Measurements from ENCODE around the gene CUBN. TPM values are rescaled to one million over a fixed set of nuclear protein-coding genes. Genes with fewer than 3 reads are reported as not detected.

Gene CUBN
- total RNA-seq, 1 experiment from 2014 or later, result 1.3 TPM

DNA sequence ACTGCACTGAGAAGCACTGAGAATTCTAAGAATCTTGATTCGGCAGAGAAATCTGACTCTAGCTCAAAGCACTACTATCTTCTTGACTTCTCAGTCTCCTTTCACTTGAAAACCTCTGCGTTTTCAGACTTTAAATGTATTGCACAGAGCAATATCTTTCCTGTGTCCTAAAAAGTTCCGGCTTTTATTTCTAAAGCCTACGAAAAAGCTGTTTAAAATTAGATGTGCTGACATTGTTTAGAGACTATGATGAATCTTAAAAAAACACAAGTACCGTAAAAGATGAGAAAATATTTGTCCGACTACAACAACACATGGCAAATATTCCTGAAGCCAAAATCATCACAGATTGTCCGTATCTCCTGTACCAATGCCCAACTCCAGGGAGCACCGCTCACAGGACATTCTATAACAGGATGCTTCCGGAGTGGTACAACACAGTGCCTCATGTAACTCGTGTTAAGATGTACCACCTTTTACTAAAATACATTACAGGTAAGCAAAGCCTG is 136.9 kb downstream of the CUBN start:
- no peak for DNase-seq (ENCODE audit: low read depth)

- DNase-seq (ENCODE audit: low read depth), result no peak
Measured at GRCh38 chr10:16991011-16991410, 138.6 kb downstream of the CUBN start.

DNA sequence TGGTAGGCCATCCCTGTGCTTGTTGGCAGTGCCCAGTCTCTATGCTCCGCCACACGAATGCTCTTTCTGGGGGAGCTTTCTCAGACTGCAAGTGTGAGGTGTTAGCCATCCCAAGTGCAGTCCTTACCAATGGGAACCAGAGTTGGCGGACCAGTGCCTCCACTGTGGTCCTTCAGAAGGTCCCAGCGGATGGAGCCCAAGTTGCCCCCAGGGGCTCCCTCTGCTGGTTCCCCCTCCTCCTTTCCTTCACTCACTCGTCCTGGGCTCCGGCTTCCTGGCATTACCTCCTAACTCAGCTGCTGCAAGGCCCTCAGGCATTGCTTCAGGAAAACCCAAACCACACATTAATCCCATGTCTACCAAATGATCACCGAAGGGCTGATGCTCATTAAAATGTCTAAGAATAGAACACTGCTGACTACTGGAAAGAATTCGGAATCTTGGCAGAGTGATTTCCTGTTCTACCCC is 139.8 kb downstream of the CUBN start:
- peak; percentile 35 for DNase-seq (ENCODE audit: low read depth)

- no peak for DNase-seq (ENCODE audit: low read depth)
Measured at GRCh38 chr10:16988900-16989299, 140.7 kb downstream of the CUBN start.

DNA sequence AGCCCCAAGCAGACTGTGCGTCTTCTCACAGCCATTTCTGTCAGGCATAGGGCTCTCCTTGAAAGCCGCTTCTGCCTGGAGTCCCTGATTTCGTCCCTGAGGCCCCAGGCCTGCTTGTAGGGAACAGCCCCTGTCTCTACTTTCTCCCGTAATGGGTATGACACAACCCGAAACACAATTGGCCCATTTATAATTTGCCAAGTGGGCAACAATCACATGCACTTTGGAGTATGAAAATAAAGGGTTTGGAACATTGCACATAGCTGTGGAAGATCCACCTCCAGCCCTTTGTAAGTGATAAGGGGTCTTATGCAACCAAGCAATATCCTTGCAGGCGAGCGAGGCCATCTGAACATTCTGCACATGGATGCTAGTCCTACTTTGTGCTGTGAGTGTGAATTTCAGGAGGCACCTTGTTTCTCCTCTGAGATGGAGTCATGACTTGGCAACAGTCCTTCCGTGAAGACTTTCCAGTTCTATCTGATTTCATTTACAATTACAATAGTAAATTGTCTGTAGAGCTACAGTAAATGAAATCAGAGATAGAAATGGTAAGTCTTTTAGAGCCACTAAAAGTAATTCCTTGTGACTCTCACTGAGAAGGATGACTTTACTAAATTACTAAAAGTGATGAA is 141.5 kb downstream of the CUBN start:
- no peak for DNase-seq (ENCODE audit: low read depth)

GRCh38 chr10:16987206-16987621 is 142.4 kb downstream of the CUBN start:
- peak; percentile 51 for DNase-seq (ENCODE audit: low read depth)

GRCh38 chr10:16986406-16987205 is 143.0 kb downstream of the CUBN start:
- peak; percentile 92 for DNase-seq (ENCODE audit: low read depth)

DNA sequence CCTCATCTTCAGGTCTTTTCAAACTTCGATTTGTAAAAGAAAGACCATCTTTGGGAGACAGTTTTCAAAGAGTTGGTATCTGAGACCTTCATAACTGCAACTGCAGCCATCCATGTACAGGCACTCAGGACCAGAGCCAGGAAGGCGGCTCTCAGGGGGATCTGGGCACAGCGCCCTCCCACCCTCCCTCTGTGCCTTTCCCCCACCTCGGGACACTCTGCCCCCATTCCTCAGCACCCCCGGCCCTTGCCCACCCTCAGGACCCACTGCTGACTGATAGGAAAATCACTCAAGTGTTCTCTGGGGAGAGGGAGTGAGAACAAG is 143.6 kb downstream of the CUBN start:
- no peak for DNase-seq (ENCODE audit: low read depth)

- no peak for DNase-seq (ENCODE audit: low read depth)
Measured at GRCh38 chr10:16984242-16984641, 145.4 kb downstream of the CUBN start.

- no peak for DNase-seq (ENCODE audit: low read depth)
Measured at GRCh38 chr10:16976803-16977202, 152.8 kb downstream of the CUBN start.

DNA sequence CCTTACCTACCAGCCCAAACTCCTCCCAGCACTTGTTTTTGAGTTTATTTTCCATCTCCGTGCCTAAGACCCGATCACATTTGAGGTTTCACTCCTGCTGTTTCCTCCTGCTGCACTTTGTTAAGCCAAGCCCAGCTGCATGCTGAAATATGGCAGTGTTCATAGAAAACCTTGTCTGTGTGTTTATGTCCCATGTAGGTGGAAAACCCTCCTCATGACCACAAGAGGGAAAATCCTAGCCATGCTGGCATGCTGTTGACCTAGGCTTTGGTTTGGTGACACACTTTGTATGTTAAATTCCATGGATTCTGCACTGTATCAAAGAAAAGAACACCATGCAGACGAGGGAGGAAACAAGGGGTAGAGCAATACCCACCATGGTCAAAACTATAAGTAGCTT is 154.4 kb downstream of the CUBN start:
- DNase-seq (ENCODE audit: low read depth), result no peak

GRCh38 chr10:16968416-16969041 is 161.1 kb downstream of the CUBN start:
- peak; percentile 93 for DNase-seq (ENCODE audit: low read depth)

- no peak for DNase-seq (ENCODE audit: low read depth)
Measured at GRCh38 chr10:16967866-16968415, 161.7 kb downstream of the CUBN start.

- no peak for DNase-seq (ENCODE audit: low read depth)
Measured at GRCh38 chr10:16966991-16967865, 162.4 kb downstream of the CUBN start.

DNA sequence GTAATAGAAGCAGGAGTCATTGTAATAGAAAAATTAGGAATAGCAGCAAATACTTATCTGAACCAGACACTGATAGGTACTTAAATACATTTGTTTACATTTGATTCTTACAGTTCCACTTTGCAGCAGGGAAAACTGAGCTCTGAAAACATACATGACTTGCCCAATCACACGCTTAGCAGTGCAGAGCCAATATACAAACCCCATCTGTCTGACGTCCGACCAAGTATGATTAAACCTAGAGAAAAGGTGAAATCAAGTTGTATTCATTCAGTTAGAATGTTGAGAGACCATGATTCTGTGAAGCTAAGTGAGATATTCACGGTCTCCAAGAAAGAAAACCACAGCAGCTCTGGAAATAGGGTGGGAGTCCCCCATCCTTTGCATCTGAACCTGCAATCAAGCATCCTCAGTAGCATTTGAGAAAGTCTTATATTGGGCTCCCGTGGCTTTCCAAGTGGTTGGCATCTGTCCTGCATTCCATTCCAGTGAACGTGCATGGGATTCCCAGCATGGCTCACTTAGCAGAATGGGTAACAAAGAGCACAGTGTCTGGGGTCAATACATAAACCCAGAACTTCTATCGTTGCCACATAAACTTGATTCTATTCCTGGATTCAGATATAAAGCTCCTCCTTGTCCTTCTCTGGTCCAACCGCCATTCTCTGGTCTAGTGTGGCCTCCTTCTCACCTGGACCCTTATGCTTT is 163.7 kb downstream of the CUBN start:
- DNase-seq (ENCODE audit: low read depth), result peak; percentile 99

DNA sequence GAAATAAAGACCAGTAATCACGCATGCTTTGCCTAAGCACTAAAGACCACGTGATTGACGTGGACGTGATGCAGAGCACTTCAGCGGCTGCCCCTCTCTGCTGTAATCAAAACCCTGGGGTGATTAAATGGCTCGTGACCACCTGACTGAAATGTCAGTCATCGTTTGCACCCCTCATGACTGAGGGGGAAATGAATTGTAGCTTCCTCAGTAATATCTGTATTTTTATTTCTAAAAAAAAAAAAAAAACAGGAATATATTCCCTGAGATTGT is 164.3 kb downstream of the CUBN start:
- no peak for DNase-seq (ENCODE audit: low read depth)

GRCh38 chr10:16964576-16965343 is 164.9 kb downstream of the CUBN start:
- no peak for DNase-seq (ENCODE audit: low read depth)

DNA sequence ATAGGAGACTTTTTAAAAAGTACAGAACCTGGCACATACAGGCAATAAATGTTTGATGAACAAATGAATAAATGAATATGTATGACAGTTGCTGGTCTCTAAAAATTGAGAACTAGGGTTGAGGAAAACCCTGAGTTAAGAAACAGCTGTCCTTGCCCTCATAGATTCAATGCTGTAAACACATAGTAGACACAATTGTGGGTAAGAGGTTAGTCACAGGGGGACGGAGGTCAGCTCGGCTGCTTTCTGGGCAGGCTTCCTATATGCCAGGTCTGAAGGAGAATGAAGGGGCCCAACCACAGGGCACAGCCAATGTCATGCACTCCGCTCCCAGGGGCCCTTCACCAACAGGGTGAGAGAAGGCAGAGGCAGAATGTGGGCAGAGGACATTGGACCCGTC is 169.1 kb downstream of the CUBN start:
- DNase-seq (ENCODE audit: low read depth), result no peak

DNA sequence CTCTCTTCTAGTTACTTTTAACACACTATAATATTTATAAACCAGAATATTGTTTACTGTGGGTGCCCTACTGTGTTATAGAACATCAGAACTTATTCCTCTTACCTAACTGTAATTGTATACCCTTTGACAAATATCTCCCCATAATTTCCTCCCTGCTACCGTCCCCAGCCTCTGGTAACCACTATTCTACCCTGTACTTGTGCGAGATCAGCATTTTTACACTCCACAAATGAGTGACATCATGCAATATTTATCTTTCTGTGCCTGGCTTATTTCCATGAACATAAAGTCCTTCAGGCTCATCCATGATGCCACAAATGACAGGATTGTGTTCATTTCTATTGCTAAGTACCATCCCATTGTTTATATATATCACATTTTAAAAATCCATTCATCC is 172.6 kb downstream of the CUBN start:
- no peak for DNase-seq (ENCODE audit: low read depth)

Data from HT1080 (cell line).